ENCODE data around the gene LRP1.

LRP1 gene

DNA sequence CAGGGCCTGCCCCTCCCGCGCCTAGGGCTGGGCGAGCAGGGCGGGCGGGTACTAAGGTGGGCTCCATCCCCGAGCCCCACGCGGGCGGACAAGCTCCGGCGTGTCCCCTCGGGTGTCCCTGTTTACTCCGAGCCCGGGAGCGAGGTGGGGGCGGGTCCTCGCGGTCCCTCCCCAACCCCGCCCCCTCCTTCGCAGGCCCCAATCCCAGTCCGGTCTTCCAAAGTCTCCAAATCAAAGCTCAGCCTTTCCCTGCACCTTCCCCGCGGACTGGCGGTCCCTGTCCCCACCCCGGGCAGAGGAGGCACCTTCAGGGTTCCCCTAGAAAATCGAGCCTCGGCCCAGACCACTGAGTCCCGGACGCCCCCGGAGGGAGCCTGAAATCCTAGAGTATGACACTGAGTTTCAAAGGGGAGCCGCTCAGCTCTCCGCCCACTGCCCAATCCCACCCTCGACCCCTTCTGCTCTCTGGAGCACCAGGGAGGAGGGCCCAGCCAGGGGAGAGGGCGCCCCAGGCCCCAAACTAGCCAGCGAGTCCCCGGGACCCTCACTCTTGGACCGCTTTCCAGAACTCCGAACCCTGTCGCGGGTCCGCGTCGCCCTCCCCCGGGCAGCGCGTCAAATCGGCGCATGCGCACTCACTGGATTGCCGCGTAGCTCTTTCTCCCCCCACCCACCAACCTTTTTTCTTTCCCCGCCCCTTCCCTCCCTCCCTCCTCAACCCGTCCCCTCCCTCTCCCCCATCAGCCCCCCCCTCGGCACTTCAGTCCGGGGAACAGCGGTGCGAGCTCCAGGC lies at the start of gene LRP1:
TSS of gene LRP1 (plus strand) at position 758 of the 793 bp plus-strand sequence. CDS start 482 bp downstream, outside the sequence.
- H3K4me3 ChIP-seq (ENCODE audit: low read depth, low read length): peak within 1 kb of the TSS; percentile 56
- no peak for DNase-seq (ENCODE audit: low read depth)
- TF ChIP-seq, protein P1, sequence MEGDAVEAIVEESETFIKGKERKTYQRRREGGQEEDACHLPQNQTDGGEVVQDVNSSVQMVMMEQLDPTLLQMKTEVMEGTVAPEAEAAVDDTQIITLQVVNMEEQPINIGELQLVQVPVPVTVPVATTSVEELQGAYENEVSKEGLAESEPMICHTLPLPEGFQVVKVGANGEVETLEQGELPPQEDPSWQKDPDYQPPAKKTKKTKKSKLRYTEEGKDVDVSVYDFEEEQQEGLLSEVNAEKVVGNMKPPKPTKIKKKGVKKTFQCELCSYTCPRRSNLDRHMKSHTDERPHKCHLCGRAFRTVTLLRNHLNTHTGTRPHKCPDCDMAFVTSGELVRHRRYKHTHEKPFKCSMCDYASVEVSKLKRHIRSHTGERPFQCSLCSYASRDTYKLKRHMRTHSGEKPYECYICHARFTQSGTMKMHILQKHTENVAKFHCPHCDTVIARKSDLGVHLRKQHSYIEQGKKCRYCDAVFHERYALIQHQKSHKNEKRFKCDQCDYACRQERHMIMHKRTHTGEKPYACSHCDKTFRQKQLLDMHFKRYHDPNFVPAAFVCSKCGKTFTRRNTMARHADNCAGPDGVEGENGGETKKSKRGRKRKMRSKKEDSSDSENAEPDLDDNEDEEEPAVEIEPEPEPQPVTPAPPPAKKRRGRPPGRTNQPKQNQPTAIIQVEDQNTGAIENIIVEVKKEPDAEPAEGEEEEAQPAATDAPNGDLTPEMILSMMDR (IDR thresholded peaks at IDR 0.05; ENCODE audit: low read depth, low read length, missing control alignments): no peak

DNA sequence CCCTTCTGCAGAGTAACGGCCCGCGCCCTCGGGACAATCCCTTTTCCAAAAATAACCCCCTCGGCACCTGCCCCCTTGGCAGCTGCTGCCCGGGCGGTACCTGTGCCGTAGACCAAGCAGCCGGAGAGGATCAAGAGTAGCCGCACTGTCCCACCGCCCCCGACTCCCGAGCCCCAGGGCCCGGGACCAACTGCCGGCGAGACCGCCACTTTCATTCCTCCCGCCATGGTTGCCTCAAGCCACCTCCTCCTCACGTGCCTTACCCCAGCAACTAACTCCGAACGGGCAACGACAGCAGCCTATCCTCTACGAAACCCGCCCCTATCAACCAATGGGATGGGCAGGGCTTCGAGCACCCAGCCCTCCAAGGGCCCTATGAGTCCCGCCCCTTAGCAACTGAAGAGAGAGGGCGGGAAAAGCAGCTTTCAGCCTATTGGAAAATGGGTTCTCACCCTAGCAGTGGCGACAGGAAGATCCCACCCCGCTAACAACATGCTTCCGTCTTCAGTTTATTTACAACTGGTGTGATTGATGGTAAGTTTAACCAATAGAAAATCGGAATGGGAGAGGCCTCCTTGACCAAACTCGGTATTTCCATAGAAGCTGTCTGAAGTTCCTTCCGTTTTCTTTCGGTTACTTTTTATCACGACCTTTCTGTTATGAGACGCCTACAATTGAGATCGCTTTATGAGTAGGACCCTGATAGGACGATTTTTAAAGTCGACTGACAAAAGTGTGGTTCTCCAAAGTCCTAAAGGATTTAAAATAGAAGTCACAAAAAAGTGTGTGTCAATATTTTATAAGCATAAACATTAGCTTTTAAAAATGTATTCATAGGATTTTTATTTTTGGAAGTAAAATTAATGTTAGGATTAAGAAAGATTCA lies 49.5 kb upstream of the LRP1 start, which contains the start of gene NEMP1:
TSS of gene NEMP1 (minus strand) at position 273 of the 886 bp plus-strand sequence. CDS start at position 227, 46 bp downstream.
- peak; percentile 100 for DNase-seq (ENCODE audit: low read depth)
- TF ChIP-seq, protein P1 (IDR thresholded peaks at IDR 0.05; ENCODE audit: low read depth, low read length, missing control alignments): no peak
- peak within 1 kb of the TSS; percentile 81 for H3K4me3 ChIP-seq (ENCODE audit: low read depth, low read length)

DNA sequence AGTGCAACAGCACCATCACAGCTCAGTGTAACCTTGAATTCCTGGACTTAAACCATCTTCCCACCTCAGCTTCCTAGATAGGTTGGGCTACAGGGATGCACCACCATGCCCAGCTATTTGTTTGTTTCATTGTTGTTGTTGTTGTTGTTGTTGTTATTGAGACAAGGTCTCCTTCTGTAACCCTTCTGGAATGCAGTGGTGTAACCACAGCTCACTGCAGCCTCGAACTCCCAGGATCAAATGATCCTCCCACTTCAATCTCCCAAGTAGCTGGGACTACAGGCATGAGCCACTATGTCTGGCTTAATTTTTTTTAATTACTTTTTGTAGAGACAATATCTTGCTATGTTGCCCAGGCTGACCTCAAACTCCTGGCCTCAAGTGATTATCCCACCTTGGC lies 48.5 kb upstream of the LRP1 start:
- TF ChIP-seq, protein P1 (IDR thresholded peaks at IDR 0.05; ENCODE audit: low read depth, low read length, missing control alignments): no peak
- no peak overlapping the region for H3K4me3 ChIP-seq (ENCODE audit: low read depth, low read length)
- no peak for DNase-seq (ENCODE audit: low read depth)

DNA sequence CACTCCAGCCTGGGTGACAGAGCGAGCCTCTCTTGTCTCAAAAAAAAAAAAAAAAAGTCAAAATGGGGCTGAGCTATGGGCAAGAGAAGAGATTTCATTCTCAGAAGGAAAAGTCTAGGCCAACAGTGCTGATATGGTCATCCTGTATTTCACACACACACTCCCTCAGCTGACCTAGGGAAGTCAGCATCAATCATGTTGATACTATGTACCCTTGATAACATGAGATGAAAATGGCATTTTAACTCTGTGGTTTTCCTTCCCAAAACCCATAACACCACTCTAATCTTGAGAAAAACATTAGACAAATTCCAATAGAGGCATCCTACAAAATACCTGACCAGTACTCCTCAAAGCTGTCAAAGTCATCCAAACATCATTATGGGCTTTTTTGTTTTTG lies 47.4 kb upstream of the LRP1 start:
- DNase-seq (ENCODE audit: low read depth): no peak
- TF ChIP-seq, protein P1 (IDR thresholded peaks at IDR 0.05; ENCODE audit: low read depth, low read length, missing control alignments): no peak
- H3K4me3 ChIP-seq (ENCODE audit: low read depth, low read length): no peak overlapping the region

DNA sequence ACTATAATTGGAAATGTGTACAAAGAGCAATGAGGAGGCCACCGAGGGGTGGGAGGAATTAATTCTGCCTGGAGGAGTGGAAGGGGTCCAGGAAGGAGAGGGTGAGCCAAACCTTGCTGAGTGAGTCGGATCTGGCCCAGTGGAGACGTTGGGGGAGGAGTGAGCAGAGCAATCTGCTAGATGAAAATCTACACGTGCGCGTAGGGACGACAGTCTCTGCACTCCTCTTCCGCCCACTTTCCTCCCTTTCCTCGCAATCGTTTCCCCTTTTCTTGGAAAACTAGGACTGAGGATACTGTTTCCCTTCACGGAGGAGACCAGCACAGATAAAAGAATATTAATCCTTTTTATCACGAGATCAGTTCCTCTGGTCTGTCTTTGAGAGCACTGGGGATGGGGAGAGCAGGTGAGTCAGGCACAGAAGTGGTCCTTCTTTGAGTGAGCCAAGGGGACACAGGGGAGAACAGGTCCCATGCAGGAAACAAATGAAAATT lies 42.2 kb upstream of the LRP1 start:
- H3K4me3 ChIP-seq (ENCODE audit: low read depth, low read length): peak overlapping the region; percentile 81
- TF ChIP-seq, protein P1 (IDR thresholded peaks at IDR 0.05; ENCODE audit: low read depth, low read length, missing control alignments): no peak
- no peak for DNase-seq (ENCODE audit: low read depth)

DNA sequence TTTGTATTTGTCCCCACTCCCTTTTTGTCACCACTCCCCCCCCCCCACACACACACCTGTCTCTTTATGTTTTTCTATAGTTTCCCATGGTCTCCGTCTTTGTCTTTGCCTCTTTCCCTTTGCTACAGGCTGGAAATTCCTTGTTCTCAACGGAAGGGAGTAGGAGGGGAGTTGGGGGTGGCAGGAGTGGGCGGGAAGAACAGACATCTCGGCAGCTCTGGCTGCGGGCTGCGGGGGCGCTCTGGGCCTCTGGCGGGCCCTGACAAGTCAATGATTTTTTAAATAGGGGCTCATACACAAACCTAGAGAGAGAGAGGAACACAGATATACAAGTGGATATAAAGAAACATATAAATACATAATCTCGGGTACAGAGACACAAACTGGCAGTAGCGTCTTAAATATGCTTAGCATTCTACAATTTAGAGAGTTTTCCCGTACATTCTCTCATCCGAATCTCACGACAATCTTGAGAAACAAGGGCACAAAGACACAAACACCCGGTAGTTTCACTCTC lies 41.7 kb upstream of the LRP1 start:
- TF ChIP-seq, protein P1 (IDR thresholded peaks at IDR 0.05; ENCODE audit: low read depth, low read length, missing control alignments): peak; percentile 31
- DNase-seq (ENCODE audit: low read depth): no peak
- peak overlapping the region; percentile 81 for H3K4me3 ChIP-seq (ENCODE audit: low read depth, low read length)
